ENCODE results near the gene MDM4.

GRCh38 chr1:204602111-204602579, 85.9 kb downstream of the MDM4 start:
- TF ChIP-seq, protein P1, sequence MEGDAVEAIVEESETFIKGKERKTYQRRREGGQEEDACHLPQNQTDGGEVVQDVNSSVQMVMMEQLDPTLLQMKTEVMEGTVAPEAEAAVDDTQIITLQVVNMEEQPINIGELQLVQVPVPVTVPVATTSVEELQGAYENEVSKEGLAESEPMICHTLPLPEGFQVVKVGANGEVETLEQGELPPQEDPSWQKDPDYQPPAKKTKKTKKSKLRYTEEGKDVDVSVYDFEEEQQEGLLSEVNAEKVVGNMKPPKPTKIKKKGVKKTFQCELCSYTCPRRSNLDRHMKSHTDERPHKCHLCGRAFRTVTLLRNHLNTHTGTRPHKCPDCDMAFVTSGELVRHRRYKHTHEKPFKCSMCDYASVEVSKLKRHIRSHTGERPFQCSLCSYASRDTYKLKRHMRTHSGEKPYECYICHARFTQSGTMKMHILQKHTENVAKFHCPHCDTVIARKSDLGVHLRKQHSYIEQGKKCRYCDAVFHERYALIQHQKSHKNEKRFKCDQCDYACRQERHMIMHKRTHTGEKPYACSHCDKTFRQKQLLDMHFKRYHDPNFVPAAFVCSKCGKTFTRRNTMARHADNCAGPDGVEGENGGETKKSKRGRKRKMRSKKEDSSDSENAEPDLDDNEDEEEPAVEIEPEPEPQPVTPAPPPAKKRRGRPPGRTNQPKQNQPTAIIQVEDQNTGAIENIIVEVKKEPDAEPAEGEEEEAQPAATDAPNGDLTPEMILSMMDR (IDR thresholded peaks at IDR 0.05): no peak
- no peak for TF ChIP-seq POLR2A (IDR thresholded peaks at IDR 0.05)

Data from prostate gland (tissue), 2 donors.